Measurements from ENCODE around the gene CLECL1.
"Not testable (repeated sequence)": the region's sequence is repeated elsewhere in the genome, so short reads cannot be mapped to it uniquely, and the experiment has no call there.

CLECL1 gene

GRCh38 chr12:9724023-9724422, 8.9 kb downstream of the CLECL1 start:
- DNase-seq (ENCODE audit: low read depth in 2 of 3, low spot score in 1 of 3), result no peak

GRCh38 chr12:9721394-9722092, 11.4 kb downstream of the CLECL1 start:
- no peak for DNase-seq (ENCODE audit: low read depth in 2 of 3, low spot score in 1 of 3)

- no peak for DNase-seq (ENCODE audit: low read depth in 2 of 3, low spot score in 1 of 3)
Observed at GRCh38 chr12:9719790-9720189, 13.1 kb downstream of the CLECL1 start.

- no peak for DNase-seq (ENCODE audit: low read depth in 2 of 3, low spot score in 1 of 3)
Observed at GRCh38 chr12:9718968-9719367, 13.9 kb downstream of the CLECL1 start.

- DNase-seq (ENCODE audit: low read depth in 2 of 3, low spot score in 1 of 3), result no peak
Observed at GRCh38 chr12:9717070-9717925, 15.6 kb downstream of the CLECL1 start.

GRCh38 chr12:9713032-9713558, 19.8 kb downstream of the CLECL1 start:
- not testable (repeated sequence) for DNase-seq (ENCODE audit: low read depth in 2 of 3, low spot score in 1 of 3)

- DNase-seq (ENCODE audit: low read depth in 2 of 3, low spot score in 1 of 3), result no peak
Observed at GRCh38 chr12:9711664-9712063, 21.2 kb downstream of the CLECL1 start.

- no peak for DNase-seq (ENCODE audit: low read depth in 2 of 3, low spot score in 1 of 3)
Observed at GRCh38 chr12:9710584-9711375, 22.1 kb downstream of the CLECL1 start.

GRCh38 chr12:9708853-9709252, 24.0 kb downstream of the CLECL1 start:
- DNase-seq (ENCODE audit: low read depth in 2 of 3, low spot score in 1 of 3), result no peak

- DNase-seq (ENCODE audit: low read depth in 2 of 3, low spot score in 1 of 3), result peak; percentile 44 to 60 (median 53)
Observed at GRCh38 chr12:9707864-9708808, 24.8 kb downstream of the CLECL1 start.

GRCh38 chr12:9707356-9707755, 25.5 kb downstream of the CLECL1 start:
- no peak for DNase-seq (ENCODE audit: low read depth in 2 of 3, low spot score in 1 of 3)

GRCh38 chr12:9706086-9706685, 26.7 kb downstream of the CLECL1 start:
- DNase-seq (ENCODE audit: low read depth in 2 of 3, low spot score in 1 of 3), result no peak

- DNase-seq (ENCODE audit: low read depth in 2 of 3, low spot score in 1 of 3), result not testable (repeated sequence)
Observed at GRCh38 chr12:9704561-9704960, 28.3 kb downstream of the CLECL1 start.

GRCh38 chr12:9702255-9702654, 30.6 kb downstream of the CLECL1 start:
- peak in 1 of 3 donors; percentile 32 for DNase-seq (ENCODE audit: low read depth in 2 of 3, low spot score in 1 of 3)

GRCh38 chr12:9701380-9702154, 31.3 kb downstream of the CLECL1 start:
- no peak for DNase-seq (ENCODE audit: low read depth in 2 of 3, low spot score in 1 of 3)

GRCh38 chr12:9700606-9700956, 32.3 kb downstream of the CLECL1 start:
- no peak for DNase-seq (ENCODE audit: low read depth in 2 of 3, low spot score in 1 of 3)

GRCh38 chr12:9699898-9700605, 32.8 kb downstream of the CLECL1 start:
- no peak for DNase-seq (ENCODE audit: low read depth in 2 of 3, low spot score in 1 of 3)

GRCh38 chr12:9699269-9699897, 33.5 kb downstream of the CLECL1 start:
- DNase-seq (ENCODE audit: low read depth in 2 of 3, low spot score in 1 of 3), result no peak
